Measurements from ENCODE around the gene MAP3K3.

- no peak for TF ChIP-seq EZH2 (IDR thresholded peaks at IDR 0.05; ENCODE audit: borderline replicate concordance, insufficient read depth, low read length, poor library complexity, severe bottlenecking)
- TF ChIP-seq POLR2AphosphoS5 (IDR thresholded peaks at IDR 0.05): no peak
Measured at GRCh38 chr17:63647936-63648335, 25.7 kb downstream of the MAP3K3 start.
